GM13976 (cell line): ENCODE data around the gene PPAT.
A peak's percentile ranks its signal among the peaks of the same experiment; 100 is the strongest.

Experiments
- DNase-seq: peaks from one replicate; pipeline ENCODE4 v3.0.0; 2012; ENCODE audit warnings: low spot score
- in situ Hi-C: fragments of 300-500 bp; cut with MboI; formaldehyde crosslinking; loops from one replicate; pipeline ENCODE4 v1.12.0; 2022; ENCODE audit warnings: low sequenced_read_pairs, mixed read lengths, inconsistent platforms; ENCODE audit not compliant: unreplicated experiment
- TF ChIP-seq, protein P1 (sequence below): IDR thresholded peaks from 2 replicates; pipeline ENCODE4 v1.5.1; 2012; ENCODE audit warnings: borderline replicate concordance, mild to moderate bottlenecking; ENCODE audit not compliant: insufficient read depth; ENCODE audit errors: extremely low read depth, missing control alignments, control extremely low read depth

The PPAT gene

GRCh38 chr4:56388306-56388705 lies 47.1 kb downstream of the PPAT start:
- TF ChIP-seq, protein P1, sequence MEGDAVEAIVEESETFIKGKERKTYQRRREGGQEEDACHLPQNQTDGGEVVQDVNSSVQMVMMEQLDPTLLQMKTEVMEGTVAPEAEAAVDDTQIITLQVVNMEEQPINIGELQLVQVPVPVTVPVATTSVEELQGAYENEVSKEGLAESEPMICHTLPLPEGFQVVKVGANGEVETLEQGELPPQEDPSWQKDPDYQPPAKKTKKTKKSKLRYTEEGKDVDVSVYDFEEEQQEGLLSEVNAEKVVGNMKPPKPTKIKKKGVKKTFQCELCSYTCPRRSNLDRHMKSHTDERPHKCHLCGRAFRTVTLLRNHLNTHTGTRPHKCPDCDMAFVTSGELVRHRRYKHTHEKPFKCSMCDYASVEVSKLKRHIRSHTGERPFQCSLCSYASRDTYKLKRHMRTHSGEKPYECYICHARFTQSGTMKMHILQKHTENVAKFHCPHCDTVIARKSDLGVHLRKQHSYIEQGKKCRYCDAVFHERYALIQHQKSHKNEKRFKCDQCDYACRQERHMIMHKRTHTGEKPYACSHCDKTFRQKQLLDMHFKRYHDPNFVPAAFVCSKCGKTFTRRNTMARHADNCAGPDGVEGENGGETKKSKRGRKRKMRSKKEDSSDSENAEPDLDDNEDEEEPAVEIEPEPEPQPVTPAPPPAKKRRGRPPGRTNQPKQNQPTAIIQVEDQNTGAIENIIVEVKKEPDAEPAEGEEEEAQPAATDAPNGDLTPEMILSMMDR: no peak
- in situ Hi-C loops: no loop called here
- no peak for DNase-seq

DNA sequence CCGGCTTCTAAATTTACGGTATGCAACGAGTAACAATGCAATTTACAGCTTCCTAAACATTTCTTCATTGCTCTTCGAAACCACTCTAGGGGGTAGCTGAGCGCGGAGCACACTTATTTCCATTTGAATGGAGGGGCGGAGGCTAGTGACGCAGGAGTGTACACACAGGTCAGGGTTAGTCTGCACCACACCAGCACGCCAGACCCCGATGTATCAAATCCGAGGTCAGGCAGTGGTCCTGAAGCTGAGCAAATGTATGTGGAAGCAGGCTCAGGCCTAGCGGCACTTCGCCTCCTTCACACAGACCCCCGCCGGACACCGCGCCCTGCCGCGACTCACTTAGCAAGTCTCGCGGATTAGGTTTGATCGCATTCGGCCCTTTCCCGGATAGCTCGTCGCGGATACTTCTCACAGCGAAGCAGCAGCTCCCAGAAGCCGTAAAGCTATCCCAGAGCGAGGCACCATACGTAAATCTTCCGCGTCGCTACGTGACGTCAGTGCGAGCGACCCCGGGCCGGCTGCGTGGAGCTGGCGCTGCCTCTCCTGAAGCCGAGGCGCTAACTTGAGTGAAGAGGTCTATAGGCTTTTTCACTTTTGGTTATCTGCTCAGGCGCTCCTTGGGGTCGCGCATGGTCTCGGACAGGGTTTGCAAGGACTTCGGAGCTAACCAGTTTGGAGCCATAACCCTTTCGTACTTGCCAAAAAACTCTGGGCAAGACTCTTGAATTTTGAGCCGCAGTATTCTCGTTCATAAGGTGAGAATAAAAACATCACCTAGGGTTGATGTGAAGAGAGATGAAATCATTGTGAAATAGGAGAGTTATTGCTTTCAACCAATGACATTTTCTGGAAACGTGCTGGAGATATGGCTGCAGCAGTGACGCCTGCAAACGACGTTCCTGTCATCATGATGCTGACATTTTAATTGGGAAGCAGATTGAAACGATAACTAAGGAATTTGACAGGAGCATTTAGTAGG lies 48.1 kb downstream of the PPAT start, which contains the start of gene AASDH:
Gene AASDH, minus strand, starts transcription at position 469 of the 979 bp plus-strand sequence. CDS start 3,192 bp downstream, outside the sequence.
- TF ChIP-seq, protein P1: no peak
- in situ Hi-C loops: no loop called here
- DNase-seq: peak; percentile 91

GRCh38 chr4:56386091-56386490 lies 49.3 kb downstream of the PPAT start:
- no peak for DNase-seq
- TF ChIP-seq, protein P1: no peak
- in situ Hi-C loops: no loop called here

- no peak for DNase-seq
- in situ Hi-C loops: no loop called here
- TF ChIP-seq, protein P1: no peak
Observed at GRCh38 chr4:56375458-56375857, 60.0 kb downstream of the PPAT start.

DNA sequence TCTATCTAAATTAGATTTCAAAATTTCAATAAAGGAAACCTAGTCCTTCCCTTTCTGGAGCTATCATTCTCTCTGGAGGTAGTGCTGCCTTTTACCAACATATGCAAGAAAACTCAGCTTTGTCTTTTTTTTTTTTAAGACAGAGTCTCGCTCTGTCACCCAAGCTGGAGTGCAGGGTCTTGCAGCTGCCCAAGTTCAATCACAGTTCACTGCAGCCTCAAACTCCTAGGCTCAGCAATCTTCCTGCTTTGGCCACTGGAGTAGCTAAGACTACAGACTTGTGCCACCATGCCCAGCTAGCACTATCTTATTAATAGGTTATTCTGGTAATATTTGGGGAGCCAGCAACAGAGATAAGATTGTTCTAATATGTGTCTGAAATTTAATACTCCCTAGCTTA lies 60.5 kb downstream of the PPAT start:
- TF ChIP-seq, protein P1: no peak
- DNase-seq: no peak
- in situ Hi-C loops: no loop called here

DNA sequence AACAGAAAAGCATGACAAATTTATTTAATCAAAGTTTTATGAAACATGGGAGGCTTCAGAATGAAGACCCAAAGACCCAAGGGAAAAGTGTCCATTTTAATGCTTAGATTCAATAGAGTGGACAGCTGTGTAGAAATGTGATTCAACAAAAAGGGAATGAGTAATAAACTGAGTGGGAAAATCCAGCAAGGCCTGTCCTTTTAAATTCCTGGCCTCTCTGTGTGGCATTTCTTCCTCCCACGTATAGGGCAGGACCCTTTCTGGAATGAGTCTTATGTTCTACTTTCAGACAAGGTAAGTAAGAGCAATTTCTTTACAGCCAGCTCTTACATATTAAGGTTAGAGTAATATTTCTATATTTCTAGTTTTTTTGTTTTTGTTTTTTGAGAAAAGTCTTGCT lies 62.6 kb downstream of the PPAT start:
- TF ChIP-seq, protein P1: no peak
- no peak for DNase-seq
- in situ Hi-C loops: no loop called here
